Germinal center (tissue), 1 donor: ENCODE measurements around the gene CSF1R.
A peak's percentile ranks its signal among the peaks of the same experiment; 100 is the strongest.

Source experiments
- DNase-seq: peaks from one replicate; pipeline ENCODE4 v3.0.0; 2012; ENCODE audit warnings: mixed read lengths, low spot score

The CSF1R gene

GRCh38 chr5:150085950-150086715 lies at the start of gene CSF1R:
Gene CSF1R (minus strand): TSS chr5:150086554. CDS start chr5:150086427, 127 bp downstream.
- no peak for DNase-seq

DNA sequence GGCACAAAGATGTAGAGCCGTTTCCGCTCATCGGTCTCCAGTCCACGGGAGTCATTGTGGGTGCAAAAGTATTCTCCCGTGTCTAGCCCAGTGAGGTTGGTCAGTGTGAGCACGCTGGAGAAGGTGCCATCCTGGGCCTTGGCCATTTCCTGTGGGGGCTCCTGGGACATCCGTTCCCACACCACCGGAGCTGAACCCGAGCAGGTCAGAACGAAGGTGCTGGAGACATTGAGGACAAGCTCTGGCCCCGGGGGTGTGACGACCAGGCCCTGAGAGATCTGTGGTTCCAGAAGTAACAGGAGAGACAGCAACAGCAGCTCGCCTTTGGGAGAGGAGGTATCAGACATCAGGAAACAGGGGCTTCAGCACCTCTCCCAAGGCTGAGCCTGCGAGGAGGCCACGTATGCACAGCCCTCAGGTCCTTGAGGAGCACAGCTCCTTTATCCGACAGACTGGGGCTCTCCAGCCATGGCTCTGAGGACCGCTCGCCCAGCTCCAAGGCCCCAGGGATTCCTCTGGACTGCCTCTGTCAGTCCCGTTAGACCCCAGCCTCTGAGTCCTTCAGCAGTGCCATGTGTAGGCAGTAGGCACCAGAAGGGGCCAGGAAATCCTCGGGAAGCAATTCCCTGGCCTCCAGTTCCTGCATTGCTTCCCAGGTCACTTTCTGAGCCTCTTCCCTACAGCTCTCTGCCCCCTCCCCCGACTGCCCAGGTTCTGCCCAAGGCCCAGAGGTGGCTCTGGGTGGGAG lies 49.4 kb upstream of the CSF1R start:
- DNase-seq = no peak

DNA sequence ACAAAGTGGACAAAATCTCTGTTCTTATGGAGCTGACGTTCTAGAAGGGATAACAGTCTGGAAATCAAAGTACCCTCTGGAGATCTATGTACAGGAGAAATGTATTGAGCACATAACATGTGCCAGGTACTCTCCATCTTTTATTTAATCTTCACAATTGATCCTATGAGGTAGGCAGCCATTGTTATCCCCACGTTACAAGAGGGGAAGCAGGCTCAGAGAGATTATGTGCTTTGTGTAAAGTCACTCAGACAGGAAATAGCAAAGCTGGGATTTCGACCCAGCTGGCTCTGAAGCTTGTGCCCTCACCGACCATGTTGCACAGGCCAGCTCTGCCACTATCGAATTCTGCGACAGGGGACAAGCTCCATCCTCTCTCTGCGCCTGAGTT lies 47.8 kb upstream of the CSF1R start:
- DNase-seq = no peak

GRCh38 chr5:150133581-150134197 lies 47.3 kb upstream of the CSF1R start:
- no peak for DNase-seq

- no peak for DNase-seq
These were observed 46.4 kb upstream of the CSF1R start for GRCh38 chr5:150132740-150133139.

DNA sequence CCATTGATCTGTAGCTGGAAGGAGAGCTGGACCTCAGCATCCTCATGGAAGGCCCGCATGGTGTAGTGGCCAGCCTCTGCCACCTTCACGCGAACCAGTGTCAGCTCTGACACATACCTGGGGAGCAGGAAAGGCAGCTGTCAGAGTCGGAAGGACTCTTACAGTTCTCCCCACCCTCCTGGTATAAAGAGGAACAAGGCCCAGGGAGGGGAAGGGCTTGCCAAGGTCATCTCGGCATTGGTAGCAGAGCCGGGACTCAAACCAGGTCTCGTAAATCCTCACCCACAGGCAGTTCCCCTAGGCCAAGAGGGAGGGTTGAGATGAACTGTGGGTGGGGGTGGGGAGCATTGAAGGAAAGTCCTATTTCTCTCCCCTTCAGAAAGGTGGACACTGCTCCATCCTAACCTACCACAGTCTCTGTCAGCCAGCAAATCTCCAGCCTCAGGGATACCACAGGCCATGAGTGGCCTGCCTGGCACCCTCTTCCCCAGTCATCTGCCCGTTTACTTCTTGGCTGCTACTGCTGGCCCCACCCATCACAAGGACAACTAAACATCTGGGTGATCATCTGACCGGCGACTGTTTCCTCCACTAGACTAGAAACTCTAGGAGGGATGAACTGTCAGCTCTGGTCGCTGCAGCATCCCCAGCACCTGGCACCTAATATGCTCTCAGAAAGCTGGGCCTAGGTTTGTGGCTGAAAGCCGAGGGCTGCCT lies 45.8 kb upstream of the CSF1R start:
- no peak for DNase-seq

GRCh38 chr5:150131461-150131860 lies 45.1 kb upstream of the CSF1R start:
- DNase-seq = no peak

- no peak for DNase-seq
These were observed 44.2 kb upstream of the CSF1R start for GRCh38 chr5:150130493-150130922.

- DNase-seq = peak; percentile 74
These were observed 43.6 kb upstream of the CSF1R start for GRCh38 chr5:150129813-150130492.

GRCh38 chr5:150129454-150129812 lies 43.1 kb upstream of the CSF1R start:
- no peak for DNase-seq

GRCh38 chr5:150126921-150127265 lies 40.5 kb upstream of the CSF1R start:
- DNase-seq = no peak

DNA sequence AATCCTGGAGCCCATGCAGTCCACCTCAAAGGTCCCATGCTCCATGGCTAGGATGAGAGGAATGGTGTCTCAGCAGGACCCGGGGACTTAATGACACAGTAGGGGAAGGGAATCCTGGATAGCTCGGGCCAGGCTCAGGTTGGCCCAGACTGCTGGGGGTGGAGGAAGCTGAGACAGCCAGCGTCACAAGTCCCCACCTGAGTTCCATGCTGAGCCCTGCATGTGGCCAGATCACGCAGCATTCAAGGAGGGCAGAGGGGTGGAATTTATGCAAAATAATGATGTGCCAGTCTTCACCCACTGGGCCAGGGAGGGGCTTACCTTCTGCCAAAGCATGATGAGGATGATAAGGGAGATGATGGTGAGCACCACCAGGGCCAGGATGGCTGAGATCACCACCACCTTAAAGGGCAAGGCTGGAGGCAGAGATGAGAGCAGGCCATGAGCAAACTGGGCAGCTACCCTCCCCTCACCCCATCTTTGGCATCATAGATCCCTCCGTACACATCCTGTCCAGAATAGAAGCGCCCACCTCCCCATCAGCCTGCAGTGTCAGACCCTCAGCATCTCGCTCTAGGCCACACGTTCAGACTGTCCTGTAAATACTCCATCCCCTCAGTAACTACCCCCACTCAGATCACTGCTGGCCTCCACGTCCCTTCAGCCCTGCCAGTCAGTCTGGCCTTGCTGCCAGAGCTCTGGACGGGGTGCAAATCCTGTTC lies 40.0 kb upstream of the CSF1R start:
- DNase-seq = no peak

GRCh38 chr5:150125334-150125733 lies 39.0 kb upstream of the CSF1R start:
- DNase-seq = no peak

- no peak for DNase-seq
These were observed 38.2 kb upstream of the CSF1R start for GRCh38 chr5:150124596-150124995.

- DNase-seq = no peak
These were observed 37.8 kb upstream of the CSF1R start for GRCh38 chr5:150124111-150124557.

DNA sequence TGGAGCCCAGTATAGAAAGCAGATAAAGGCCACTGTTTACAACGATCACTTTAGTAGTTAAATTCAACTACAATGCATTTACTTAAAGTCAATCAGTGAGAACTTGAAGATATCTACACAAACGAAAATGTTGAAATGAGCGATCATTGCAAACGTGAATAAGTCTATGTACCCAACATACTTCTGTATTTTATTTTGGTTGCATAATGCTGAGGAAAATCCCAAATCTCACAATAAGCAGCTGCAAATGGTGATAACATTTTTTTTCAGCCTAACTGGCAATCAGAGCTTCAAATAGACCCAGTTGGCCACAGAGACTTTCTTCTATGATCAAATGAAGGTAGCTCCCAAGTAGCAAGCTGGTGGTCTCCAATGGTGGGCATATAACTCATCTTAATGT lies 37.2 kb upstream of the CSF1R start:
- no peak for DNase-seq

GRCh38 chr5:150122536-150123481 lies 36.5 kb upstream of the CSF1R start:
- DNase-seq = no peak

- peak; percentile 33 for DNase-seq
These were observed 35.8 kb upstream of the CSF1R start for GRCh38 chr5:150122158-150122510.

GRCh38 chr5:150121448-150122157 lies 35.2 kb upstream of the CSF1R start:
- no peak for DNase-seq
